GM21576 (cell line): ENCODE results near the gene RAB29.
A peak's percentile ranks its signal among the peaks of the same experiment; 100 is the strongest.

Experiments
- ATAC-seq: cut with Tn5 transposase; IDR thresholded peaks from one replicate; pipeline ENCODE4 v1.9.1; 2021; ENCODE audit warnings: mild to moderate bottlenecking, moderate library complexity; ENCODE audit not compliant: unreplicated experiment

RAB29 gene

DNA sequence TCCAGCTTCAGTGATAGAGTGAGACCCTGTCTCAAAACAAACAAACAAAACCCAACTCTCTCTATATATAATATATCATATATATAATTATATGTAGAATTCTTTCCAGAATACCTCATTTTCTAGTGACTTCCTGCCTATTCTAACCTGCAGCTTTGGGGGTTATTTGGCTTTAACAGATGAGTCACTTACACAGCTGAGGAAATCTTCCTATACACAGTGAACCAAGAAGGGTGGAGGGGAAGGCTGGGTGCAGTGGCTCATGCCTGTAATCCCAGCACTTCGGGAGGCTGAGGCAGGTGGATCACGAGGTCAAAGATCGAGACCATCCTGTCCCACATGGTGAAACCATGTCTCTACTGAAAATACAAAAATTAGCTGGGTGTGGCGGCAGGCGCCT, 9.2 kb downstream of the RAB29 start:
- no peak for ATAC-seq

DNA sequence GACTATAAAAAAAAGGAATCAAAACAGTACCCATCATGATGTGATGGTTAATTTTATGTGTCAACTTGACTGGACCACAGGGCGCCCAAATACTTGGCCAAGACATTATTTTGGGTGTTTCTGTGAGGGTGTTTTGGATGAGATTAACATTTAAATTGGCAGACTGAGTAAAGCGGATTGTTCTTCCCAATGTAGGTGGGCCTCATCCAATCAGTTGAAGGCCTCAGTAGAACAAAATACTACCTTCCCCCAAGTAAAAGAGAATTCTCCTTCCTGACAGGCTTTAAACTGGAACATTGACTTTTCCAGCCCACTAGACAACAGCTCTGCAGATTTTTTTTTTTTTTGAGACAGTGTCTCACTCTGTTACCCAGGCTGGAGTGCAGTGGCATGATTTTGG, 10.7 kb downstream of the RAB29 start:
- no peak for ATAC-seq

DNA sequence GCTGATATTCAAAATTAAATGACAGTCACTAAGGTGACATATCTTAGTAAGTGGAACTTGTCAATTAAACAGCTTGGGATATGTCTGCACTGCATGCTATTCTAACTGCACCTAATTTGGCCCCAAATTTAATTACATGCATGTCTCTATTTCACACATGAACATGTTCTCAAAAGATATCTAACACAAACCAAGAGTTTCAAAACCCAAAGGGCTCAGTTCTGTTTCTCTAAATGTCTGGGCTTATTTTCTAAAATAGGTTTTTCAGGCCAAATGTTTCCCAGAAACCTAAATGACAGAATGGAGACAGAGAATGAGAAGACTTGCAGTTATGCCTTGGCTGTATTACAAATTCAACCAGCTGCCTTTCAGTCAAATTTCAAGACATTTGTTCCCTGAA, 11.3 kb downstream of the RAB29 start:
- ATAC-seq: no peak

DNA sequence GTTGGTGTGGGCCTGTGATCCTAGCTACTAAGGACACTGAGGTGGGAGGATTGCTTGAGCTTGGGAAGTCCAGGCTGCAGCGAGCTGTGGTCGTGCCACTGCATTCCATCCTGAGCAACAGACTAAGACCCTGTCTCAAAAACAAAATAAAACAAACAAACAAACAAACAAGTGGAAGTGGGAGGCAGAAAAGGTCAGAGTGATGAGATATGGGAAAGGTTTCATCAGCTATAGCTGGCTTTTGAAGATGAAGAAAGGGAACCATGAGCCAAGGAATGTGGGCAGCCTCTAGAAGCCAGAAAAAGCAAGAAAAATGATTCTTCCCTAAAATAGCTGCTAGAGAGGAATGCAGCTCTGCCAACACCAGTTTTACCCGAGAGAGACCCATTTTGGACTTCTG, 14.7 kb downstream of the RAB29 start:
- ATAC-seq: no peak

DNA sequence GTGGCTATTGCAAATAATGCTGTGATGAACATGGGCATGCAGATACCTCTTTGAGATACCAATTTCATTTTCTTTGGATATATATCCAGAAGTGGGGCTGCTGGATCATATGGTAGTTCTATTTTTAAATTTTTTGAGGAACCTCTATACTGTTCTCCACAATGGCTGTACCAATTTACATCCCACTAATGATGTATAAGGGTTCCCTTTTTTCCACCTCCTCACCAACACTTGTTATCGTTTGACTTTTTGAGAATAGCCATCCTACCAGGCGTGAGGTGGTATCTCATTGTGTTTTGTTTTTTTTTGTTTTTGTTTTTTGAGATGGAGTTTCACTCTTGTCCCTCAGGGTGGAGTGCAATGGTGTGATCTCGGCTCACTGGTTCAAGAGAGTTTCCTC, 18.7 kb downstream of the RAB29 start:
- no peak for ATAC-seq

DNA sequence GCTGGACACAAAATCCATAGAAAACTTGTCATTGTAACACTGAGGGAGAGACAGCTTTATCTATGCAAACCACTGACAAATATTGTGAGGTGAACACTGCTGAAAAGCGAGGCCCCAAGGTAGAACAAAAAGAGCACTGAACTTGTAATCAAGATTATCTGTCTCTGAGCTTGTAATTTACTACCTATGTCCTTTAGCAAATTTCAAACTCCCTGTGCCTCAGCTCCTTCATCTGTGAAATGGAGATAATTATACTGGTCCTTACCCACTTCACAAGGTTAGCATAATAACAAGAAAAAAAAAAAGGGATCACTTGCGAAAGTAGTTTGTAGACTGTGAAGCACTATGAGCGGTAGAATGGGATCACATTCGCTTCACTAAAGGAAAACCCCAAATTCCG, 20.4 kb downstream of the RAB29 start:
- no peak for ATAC-seq

DNA sequence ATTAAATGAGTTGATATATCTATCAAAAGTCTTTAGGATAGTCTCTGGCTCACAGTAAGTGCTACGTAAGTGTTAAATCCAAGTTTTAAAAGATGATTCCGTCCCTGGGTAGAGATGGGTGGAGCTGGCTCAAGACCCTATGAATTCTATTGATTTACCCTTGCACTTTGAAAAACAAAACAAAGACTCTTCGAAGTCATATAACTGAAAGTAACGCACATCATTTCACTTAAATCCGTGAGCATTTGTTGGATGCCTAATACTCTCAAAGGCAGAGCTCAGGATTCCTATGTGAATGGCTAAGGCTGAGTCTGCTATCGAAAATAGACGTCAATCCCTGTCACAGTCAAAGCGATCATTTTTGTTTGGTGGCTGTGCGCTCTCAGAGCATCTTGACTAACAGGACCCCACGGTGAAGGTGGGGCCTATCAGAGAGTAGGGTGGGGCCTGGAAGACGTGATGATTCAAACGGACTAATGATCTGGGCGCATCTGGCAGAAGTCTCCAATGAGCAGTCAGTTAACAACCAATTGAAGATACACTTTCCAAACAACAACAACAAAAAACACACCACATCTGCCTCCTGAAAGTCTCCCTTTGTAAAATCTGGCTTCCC, 24.1 kb downstream of the RAB29 start:
- no peak for ATAC-seq

DNA sequence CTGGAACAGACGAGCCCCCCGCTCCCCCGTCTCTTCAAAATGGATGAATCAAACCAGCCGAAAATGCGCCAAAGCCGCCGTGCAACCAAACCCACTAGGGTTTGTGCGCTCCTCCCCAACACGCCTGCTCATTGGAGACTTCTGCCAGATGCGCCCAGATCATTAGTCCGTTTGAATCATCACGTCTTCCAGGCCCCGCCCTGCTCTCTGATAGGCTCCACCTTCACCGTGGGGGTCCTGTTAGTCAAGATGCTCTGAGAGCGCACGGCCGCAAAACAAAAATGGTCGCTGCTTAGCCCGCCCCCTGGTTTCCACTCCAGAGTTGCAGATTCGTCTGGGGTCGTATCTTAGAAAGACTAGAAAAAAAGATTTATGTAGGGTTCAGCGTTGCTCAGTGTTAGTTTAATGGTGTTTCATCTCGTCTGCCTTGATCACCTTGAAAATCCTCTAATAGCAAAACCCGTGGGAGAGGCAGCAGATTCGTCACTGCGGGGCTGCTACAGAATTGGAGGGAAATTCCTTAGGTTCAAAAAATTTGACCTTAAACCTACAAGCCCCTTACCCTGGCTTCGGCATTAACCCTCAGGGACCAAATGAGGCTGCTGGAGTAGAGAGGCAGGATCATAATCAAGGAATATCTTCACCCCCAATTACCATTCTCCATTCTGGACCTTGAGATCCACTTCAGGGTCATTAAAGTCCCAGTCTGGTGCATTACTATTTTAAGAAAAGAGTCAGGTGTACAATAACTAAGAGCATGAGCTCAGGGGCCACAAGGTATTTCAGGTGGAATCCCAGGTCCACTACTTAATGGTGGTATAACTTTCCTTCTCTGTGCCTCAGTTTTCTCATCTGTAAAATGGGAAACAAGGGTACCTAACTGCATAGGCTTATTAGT, 24.9 kb downstream of the RAB29 start, which contains the start of gene NUCKS1:
Gene NUCKS1, minus strand, starts transcription at position 45 of the 898 bp plus-strand sequence. CDS start 209 bp downstream, outside the sequence.
- peak; percentile 73 for ATAC-seq

DNA sequence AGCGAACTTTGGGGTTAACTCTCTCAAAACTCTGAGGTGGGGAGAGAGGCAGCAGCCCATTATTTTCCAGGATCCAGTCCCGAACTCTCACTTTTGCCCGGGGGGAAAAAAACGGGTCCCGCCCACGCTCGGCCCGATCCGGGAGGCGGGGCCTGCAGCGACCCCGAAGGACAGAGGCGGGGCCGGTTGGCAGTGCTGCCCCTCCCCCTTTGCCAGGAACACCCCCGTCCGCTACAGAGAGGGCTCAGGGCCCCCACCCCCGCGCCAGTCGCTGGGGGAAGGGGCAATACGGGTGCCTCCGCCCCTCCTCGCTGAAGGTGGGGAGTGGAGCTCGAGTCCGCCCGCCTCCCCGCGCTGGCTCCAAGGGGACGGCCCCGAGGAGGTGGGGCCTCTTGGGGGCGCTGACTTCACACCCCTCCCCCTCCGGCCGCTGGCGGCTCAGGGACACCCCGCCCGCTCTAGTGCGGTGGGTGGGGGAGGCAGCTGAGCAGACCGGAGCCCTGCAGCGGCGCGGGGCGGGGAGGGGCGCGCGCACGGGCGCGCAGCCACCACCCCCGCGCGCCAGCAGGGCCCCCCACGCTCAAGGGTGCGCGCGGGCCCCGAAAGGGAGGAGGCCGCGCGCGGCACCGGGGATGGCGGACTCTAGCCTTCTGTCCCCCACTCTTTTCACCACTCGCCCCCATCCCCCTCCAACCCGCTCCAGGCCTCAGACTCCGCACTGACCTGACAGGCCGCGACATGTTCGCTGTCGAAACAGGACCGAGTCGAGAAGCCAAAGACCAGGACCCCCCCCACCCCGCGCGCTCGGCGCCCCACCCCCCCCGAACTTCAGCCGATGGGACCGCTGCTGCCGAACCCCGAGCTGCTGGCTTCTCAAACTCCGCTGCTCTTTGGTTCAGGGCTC, 25.8 kb downstream of the RAB29 start:
- peak; percentile 79 for ATAC-seq

DNA sequence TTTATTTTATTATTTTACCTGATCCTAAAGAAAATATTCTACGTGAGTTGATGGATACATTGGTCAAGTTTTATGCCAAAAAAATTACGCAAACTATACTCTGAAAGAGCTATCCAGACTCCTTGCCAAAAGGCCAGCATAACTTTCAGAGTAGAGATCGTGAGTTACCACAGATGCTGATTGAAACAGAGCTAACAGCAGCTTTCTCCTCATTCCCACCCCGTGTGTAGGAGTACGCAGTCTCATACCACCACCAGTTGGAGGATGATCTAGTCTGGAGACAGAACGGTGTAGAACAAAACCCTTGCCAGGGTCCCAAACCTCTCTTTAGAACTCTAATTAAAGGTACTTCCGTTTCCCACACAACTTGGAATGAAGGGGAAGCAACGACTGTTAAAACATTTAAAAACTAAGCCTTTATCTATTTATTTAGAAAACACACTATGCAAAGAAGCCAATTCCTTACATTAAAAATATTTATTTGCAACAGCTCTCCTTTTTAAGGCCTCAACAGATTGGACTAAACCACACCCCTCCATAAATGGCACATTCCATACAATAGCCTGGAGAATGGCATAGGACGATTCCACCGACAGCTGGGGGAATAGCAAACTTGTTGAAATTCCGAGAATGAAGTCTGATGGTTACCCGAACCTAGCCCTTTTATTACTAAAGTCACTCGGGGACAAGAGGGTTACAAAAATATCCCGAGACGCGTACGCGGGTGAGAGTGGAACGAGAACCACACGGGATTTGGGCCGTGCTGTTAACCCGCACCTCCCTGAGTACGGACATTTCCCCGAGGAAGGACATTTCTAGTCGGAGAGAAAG, 26.7 kb downstream of the RAB29 start:
- ATAC-seq: peak; percentile 15

DNA sequence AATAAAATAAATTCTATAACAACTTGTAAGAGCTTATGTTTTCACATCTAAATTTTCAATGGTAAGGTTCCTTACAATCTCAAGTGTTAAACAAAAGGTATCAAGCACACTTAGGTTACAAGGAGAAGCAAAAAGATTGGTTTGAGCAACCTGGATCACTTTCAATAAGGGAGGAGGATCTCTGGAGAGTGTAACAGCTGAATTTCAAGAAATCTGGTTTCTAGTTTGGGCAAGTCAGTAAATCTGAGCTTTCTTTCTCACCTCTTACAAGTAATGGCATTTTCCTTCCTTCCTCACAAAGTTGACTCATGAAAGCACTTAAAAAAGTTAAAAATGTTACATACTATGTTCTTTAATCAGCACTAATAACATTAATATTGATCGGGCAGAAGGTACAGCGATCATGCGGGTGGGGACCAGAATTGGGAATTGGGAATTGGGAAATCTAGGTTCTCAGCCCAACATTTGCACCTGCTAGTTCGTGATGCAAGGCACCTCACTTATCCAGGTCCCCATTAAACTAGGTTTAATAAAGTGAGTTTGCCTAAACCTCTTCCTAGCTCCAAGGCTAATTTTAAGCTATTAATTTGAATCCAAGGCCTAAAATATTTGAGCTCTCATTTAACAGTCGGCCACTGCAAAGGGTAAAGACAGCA, 28.4 kb downstream of the RAB29 start:
- ATAC-seq: no peak

DNA sequence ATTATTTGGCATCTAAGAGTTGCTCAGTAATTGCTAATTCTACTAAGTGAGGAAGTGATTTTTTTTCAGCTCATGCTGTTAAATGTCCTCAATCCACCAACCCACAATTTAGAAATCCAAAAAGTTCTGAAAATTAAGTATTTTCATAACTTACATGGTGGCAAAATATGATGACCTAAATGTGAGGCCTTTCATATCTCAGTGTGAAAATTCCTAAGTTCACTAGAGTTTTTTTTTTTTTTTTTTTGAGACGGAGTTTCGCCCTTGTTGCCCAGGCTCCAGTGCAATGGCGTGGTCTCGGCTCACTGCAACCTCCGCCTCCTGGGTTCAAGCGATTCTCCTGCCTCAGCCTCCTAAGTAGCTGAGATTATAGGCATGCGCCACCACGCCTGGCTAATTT, 30.9 kb downstream of the RAB29 start:
- ATAC-seq: no peak

DNA sequence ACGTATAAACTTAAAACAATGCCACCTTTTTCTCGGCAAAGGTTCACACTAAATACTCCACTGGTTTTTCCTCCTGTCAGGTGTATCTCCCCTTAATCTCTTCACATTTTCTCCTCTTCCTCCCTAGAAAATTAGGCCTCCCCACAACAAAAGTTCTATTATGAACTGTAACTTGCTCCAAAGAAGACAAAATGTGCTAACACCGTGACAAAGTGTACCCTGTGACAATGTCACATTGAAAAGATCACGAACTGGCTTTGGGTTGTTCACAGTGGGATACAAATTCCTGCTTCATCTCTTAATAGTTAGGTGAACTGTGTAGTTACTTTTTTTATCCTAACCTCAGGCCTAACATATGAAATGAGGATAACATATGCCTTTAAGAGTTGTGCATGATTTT, 31.3 kb downstream of the RAB29 start:
- ATAC-seq: no peak

DNA sequence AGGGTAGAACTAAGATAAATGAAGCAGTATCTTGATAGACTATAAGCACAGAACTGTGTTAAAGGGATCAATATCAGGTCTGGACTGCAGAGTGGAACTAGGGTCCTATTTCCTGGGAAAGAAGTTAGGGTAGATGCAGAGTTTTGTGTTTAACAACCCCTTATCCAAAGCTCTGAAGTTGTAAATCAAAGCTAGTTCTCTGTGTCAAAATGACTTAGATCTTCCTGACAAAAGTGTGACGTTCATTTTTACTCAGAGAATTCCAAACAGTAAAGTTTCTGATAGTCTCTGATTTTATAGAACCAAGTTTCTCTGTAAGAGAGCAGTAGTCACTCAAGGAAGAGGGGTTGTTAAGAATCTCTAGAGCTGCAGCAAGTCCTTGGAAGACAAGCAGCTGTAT, 33.6 kb downstream of the RAB29 start:
- no peak for ATAC-seq

DNA sequence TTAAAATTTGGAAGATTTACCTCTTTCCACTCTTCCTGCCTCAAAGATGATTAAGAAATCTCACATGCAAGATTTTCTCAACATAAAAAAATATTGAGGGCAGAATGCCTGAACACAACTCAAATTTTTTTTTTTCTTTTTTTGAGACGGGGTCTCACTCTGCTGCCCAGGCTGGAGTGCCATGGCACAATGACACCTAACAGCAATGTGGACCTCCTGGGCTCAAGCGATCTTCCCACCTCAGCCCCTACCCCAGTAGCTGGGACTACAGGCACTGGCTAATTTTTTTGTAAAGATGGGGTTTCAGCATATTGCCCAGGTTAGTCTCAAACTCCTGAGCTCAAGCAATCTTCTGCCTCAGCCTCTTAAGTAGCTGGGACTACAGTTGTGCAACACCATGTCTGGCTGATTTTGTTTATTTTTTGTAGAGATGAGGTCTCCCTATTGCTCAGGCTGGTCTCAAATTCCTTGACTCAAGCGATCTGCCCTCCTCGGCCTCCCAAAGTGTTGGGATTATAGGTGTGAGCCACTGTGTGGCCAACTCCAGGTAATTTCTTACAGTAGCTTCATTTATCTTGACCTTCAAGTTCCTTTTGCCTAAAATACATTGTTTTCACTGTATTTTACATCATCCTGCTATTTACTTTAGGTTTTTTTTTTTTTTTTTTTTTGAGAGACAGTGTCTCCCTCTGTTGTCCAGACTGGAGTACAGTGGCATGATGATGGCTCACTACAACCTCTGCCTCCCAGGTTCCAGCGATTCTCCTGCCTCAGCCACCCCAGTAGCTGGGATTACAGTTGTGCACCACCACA, 35.7 kb downstream of the RAB29 start:
- no peak for ATAC-seq

DNA sequence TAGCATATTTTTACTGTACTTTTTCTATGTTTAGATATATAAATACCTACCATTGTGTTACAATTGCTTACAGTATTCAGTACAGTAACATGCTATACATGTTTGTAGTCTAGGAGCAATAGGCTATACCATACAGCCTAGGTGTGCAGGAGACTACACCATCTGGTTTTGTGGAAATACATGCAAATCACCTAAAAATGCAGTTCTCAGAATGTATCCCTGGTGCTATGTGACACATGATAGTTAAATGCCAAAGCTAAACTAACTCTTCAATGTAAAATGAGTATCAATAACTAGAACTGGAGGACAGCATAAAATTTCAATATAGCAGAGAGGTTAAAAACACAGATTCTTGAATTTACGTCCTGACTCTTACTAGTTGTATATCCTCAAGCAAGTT, 40.1 kb downstream of the RAB29 start:
- ATAC-seq: no peak

DNA sequence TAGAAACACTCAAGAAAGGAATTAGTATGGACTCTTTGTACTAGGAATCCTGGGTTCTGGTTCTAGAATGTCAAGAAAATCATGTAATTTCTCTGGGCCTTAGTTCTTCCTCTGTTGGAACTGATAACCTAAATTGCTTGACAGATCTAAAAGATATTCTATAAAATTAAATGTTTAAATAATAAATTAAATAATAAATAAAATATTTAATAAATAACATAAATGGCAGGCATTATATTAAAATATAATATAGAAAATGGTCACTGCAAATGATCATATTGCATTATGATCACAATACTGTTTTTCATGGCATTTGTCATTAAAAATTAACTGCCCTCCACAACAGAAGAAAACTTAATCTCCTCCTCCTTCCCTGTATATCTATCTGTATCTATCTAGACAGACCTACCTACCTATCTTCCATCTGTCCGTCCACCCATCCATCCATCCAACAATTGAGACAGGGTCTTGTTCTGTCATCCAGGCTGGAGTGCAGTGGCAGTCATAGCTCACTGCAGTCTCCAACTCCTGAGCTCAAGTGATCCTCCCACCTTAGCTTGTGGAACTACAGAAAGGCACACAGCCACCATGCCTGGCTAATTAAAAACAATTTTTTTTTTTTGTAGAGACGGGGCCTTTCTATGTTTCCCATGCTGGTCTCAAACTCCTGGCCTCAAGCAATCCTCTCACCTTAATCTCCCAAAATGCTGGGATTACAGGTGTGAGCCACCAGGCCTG, 41.7 kb downstream of the RAB29 start:
- ATAC-seq: no peak

DNA sequence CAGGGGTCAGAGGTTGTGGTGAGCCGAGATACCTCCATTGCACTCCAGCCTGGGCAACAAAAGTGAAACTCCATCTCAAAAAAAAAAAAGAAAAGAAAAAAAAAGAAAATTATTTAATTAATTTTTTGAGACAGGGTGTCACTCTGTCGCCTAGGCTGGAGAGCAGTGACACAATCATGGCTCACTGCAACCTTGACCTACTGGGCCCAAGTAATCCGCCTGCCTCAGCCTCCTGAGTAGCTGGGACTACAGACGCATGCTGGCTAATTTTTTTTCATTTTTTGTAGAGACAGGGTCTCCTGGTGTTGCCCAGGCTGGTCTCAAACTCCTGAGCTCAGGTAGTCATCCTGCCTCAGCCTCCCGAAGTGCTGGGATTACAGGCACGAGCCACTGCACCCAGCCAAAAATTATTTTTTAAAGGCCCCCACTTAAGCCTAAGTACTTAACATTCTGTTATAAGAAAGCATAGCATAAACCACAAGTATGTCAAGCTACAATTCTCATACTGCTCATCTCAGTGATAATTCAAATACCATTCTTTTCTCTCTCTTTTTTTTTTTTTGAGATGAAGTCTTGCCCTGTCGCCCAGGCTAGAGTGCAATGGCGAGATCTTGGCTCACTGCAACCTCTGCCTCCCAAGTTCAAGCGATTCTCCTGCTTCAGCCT, 45.2 kb downstream of the RAB29 start:
- ATAC-seq: no peak
